ENCODE measurements around the gene SPRR5.

DNA sequence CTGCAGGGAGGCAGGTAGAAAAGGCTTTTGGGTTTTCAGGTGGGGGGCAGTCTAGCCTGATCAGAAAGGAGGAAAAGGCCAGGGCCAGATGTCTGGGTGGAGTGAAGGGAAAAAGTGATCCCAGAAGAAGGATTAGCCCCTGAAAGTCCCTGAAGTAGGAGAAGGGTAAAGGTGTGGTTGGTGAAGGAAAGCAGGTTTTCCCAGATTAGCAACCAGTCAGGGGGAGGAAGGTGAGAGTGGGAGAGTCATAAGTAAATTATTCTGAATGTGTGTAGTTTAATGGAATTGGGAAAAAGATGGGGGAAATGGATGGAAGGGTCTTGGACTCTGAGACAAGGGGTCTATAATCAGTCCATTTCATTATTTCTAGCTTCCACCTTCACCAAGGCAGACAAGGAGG lies 36.2 kb downstream of the SPRR5 start:
- TF ChIP-seq, protein P1, sequence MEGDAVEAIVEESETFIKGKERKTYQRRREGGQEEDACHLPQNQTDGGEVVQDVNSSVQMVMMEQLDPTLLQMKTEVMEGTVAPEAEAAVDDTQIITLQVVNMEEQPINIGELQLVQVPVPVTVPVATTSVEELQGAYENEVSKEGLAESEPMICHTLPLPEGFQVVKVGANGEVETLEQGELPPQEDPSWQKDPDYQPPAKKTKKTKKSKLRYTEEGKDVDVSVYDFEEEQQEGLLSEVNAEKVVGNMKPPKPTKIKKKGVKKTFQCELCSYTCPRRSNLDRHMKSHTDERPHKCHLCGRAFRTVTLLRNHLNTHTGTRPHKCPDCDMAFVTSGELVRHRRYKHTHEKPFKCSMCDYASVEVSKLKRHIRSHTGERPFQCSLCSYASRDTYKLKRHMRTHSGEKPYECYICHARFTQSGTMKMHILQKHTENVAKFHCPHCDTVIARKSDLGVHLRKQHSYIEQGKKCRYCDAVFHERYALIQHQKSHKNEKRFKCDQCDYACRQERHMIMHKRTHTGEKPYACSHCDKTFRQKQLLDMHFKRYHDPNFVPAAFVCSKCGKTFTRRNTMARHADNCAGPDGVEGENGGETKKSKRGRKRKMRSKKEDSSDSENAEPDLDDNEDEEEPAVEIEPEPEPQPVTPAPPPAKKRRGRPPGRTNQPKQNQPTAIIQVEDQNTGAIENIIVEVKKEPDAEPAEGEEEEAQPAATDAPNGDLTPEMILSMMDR (IDR thresholded peaks at IDR 0.05; ENCODE audit: low read length) = no peak
- TF ChIP-seq EZH2 (IDR thresholded peaks at IDR 0.05; ENCODE audit: borderline replicate concordance, low read length) = no peak
